Lung (tissue), 12 donors: Measurements from ENCODE around the gene UBR2. TPM values are rescaled to one million over a fixed set of nuclear protein-coding genes. Genes with fewer than 3 reads are reported as not detected.

ENCODE experiments used
- ATAC-seq: fragments of 200-7000 bp; cut with Tn5 transposase; one replicate; pipeline ENCODE4 v1.9.1; 2020; ENCODE audit warnings: moderate number of reproducible peaks; ENCODE audit not compliant: insufficient read depth, low FRiP score
- DNase-seq, 3 donors: peaks; one replicate each; pipeline ENCODE4 v3.0.0-alpha.2; 2013 to 2017
- H3K27ac ChIP-seq, 2 donors: one replicate each; pipeline ENCODE4 v1.5.1; 2013; ENCODE audit warnings: mild to moderate bottlenecking in 2 of 2, moderate library complexity in 2 of 2, control low read depth in 1 of 2, inconsistent platforms in 1 of 2, low read depth in 1 of 2, low read length in 1 of 2
- H3K27me3 ChIP-seq, 3 donors: one replicate each; pipeline ENCODE4 v1.5.1; 2013; ENCODE audit warnings: low read length in 2 of 3; ENCODE audit not compliant: control insufficient read depth in 3 of 3, insufficient read depth in 3 of 3
- H3K36me3 ChIP-seq, 4 donors: one replicate each; pipeline ENCODE4 v1.5.1; 2013; ENCODE audit warnings: low read length in 4 of 4, mild to moderate bottlenecking in 1 of 4, moderate library complexity in 1 of 4; ENCODE audit not compliant: control insufficient read depth in 4 of 4, insufficient read depth in 4 of 4
- H3K4me1 ChIP-seq, 5 donors: one replicate each; pipeline ENCODE4 v1.5.1; 2013; ENCODE audit warnings: low read length in 5 of 5, mild to moderate bottlenecking in 2 of 5, moderate library complexity in 1 of 5; ENCODE audit not compliant: control insufficient read depth in 5 of 5, insufficient read depth in 5 of 5
- H3K4me3 ChIP-seq: one replicate; pipeline ENCODE4 v1.5.1; 2013; ENCODE audit warnings: mild to moderate bottlenecking, control low read depth, moderate library complexity
- H3K9ac ChIP-seq, 2 donors: one replicate each; pipeline ENCODE4 v1.5.1; 2013; ENCODE audit warnings: low read length in 2 of 2, control low read depth in 1 of 2; ENCODE audit not compliant: insufficient read depth in 1 of 2
- H3K9me3 ChIP-seq, 4 donors: one replicate each; pipeline ENCODE4 v1.5.1; 2013; ENCODE audit warnings: low read length in 3 of 4, mild to moderate bottlenecking in 1 of 4, moderate library complexity in 1 of 4; ENCODE audit not compliant: control insufficient read depth in 4 of 4, insufficient read depth in 3 of 4
- WGBS, 2 donors: extraction: QIAGEN DNeasy Blood & Tissue Kit; methylation state at CpG; one replicate each; pipeline ENCODE4 v1.1.7; 2013; 5-methylcytosine and 5-hydroxymethylcytosine counted together
- polyA plus RNA-seq, 2 donors: library from polyadenylated mRNA; stranded (reverse); fragments of 200-250 nt; gene quantifications; one replicate each; pipeline ENCODE4 v1.2.1, GENCODE V29; 2013
- total RNA-seq, 2 donors: library from RNA; depleted of rRNA in 1 of 2; stranded (reverse); fragments of >200 nt in 1 of 2; gene quantifications; one replicate each; pipeline ENCODE4 v1.2.1, GENCODE V29; 2014 to 2021
- TF ChIP-seq, protein P1 (sequence below): IDR thresholded peaks from 2 replicates; pipeline ENCODE4 v1.5.1; 2012; ENCODE audit warnings: mild to moderate bottlenecking; ENCODE audit errors: control extremely low read depth, extremely low read depth
- donor health status: control.
- donor health status: control.
- donor health status: Bipolar disorder and iron deficiency.
- donor health status: healthy.
- donor health status: DM: yes; HTN: yes; CAD: no.

The UBR2 gene
- total and polyA plus RNA-seq, 4 donors, result 8.4 to 45.4 (median 19.0) TPM

GRCh38 chr6:42619963-42620362, 56.1 kb downstream of the UBR2 start:
- TF ChIP-seq, protein P1, sequence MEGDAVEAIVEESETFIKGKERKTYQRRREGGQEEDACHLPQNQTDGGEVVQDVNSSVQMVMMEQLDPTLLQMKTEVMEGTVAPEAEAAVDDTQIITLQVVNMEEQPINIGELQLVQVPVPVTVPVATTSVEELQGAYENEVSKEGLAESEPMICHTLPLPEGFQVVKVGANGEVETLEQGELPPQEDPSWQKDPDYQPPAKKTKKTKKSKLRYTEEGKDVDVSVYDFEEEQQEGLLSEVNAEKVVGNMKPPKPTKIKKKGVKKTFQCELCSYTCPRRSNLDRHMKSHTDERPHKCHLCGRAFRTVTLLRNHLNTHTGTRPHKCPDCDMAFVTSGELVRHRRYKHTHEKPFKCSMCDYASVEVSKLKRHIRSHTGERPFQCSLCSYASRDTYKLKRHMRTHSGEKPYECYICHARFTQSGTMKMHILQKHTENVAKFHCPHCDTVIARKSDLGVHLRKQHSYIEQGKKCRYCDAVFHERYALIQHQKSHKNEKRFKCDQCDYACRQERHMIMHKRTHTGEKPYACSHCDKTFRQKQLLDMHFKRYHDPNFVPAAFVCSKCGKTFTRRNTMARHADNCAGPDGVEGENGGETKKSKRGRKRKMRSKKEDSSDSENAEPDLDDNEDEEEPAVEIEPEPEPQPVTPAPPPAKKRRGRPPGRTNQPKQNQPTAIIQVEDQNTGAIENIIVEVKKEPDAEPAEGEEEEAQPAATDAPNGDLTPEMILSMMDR, result no peak
- H3K27ac ChIP-seq, result no peak overlapping the region
- DNase-seq (no peak), ATAC-seq (no peak)
- no peak overlapping the region for H3K4me3 ChIP-seq
- peaks cover 13 to 24% (median 17%) of the 10 kb centered on the region in 4 donors for H3K36me3 ChIP-seq
- WGBS, 2 donors, result 75 to 79% methylated on average over 1 of the region's 1 CpG
- no peak overlapping the region for H3K9ac ChIP-seq
- H3K4me1 ChIP-seq, result no peaks in the 10 kb centered on the region
- no peaks in the 10 kb centered on the region for H3K9me3 ChIP-seq
- no peaks in the 10 kb centered on the region for H3K27me3 ChIP-seq

DNA sequence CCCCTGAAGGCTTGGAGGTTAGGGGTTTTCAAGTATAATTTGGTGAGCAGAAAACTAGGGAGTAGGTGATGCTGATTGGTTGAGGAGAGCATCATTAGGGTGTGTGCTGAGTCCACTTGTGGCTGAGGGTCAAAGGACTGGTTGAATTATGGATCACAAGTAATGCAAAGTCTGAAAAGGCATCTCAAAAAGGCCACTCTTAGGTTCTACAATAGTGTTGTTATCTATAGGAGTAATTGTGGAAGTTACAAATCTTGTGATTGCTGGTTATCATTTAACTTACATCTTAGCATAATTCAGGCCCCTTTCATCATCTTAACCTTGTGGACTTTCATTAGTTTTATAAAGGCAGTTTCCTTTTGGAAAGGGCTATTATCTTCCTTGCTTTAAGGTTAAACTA, 60.8 kb downstream of the UBR2 start:
- H3K9me3 ChIP-seq, result no peaks in the 10 kb centered on the region
- peaks cover 3 to 20% (median 7%) of the 10 kb centered on the region in 4 donors for H3K36me3 ChIP-seq
- no peaks in the 10 kb centered on the region for H3K27me3 ChIP-seq
- H3K9ac ChIP-seq, result no peak overlapping the region
- DNase-seq (no peak), ATAC-seq (no peak)
- H3K4me3 ChIP-seq, result no peak overlapping the region
- no peak overlapping the region for H3K27ac ChIP-seq
- peaks cover 0 to 7% (median 0%) of the 10 kb centered on the region in 5 donors for H3K4me1 ChIP-seq
- TF ChIP-seq, protein P1, result no peak

GRCh38 chr6:42627044-42627443, 63.2 kb downstream of the UBR2 start:
- TF ChIP-seq, protein P1, result no peak
- peaks cover 0 to 7% (median 6%) of the 10 kb centered on the region in 5 donors for H3K4me1 ChIP-seq
- 98 to 100% methylated on average over 1 of the region's 1 CpG for WGBS, 2 donors
- H3K9me3 ChIP-seq, result no peaks in the 10 kb centered on the region
- H3K9ac ChIP-seq, result no peak overlapping the region
- no peak overlapping the region for H3K27ac ChIP-seq
- H3K27me3 ChIP-seq, result no peaks in the 10 kb centered on the region
- no peak for ATAC-seq
- peaks cover 3 to 20% (median 8%) of the 10 kb centered on the region in 4 donors for H3K36me3 ChIP-seq
- DNase-seq, result no peak
- no peak overlapping the region for H3K4me3 ChIP-seq

- ATAC-seq (no peak), DNase-seq (no peak)
- H3K27ac ChIP-seq, result no peak overlapping the region
- TF ChIP-seq, protein P1, result no peak
- no peaks in the 10 kb centered on the region for H3K27me3 ChIP-seq
- H3K4me1 ChIP-seq, result peaks cover 0 to 10% (median 6%) of the 10 kb centered on the region in 5 donors
- H3K4me3 ChIP-seq, result no peak overlapping the region
- no peaks in the 10 kb centered on the region for H3K9me3 ChIP-seq
- 55 to 89% methylated on average over 1 of the region's 1 CpG for WGBS, 2 donors
- no peak overlapping the region for H3K9ac ChIP-seq
- H3K36me3 ChIP-seq, result peaks cover 3 to 20% (median 8%) of the 10 kb centered on the region in 4 donors
Observed at GRCh38 chr6:42627674-42628073, 63.8 kb downstream of the UBR2 start.
